ENCODE measurements around the gene ZNF853. TPM values are rescaled to one million over a fixed set of nuclear protein-coding genes. Genes with fewer than 3 reads are reported as not detected.

Gene ZNF853
- total RNA-seq, 1 donor from 2014 or later: 6.2 TPM

DNA sequence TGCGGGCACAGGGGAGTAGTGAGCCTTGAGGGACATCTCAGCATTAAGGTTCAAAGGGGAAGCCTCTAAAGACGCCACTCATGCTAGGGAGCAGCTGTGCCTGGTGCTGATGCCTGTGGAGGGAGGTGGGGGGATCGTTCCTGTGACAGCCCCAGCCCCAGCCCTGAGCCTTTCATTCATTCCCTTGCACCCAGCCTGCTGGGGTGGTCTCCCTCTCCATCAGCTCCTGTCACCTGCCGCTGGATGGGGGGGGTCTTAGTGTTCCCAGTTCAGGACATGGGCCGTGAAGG is 33.4 kb downstream of the ZNF853 start:
- no peaks in the 10 kb centered on the region for H3K4me1 ChIP-seq
- DNase-seq (ENCODE audit: low spot score): no peak
- TF ChIP-seq EZH2phosphoT487 (IDR thresholded peaks at IDR 0.05) (no peak), EZH2 (IDR thresholded peaks at IDR 0.05) (no peak)
- TF ChIP-seq, protein P1, sequence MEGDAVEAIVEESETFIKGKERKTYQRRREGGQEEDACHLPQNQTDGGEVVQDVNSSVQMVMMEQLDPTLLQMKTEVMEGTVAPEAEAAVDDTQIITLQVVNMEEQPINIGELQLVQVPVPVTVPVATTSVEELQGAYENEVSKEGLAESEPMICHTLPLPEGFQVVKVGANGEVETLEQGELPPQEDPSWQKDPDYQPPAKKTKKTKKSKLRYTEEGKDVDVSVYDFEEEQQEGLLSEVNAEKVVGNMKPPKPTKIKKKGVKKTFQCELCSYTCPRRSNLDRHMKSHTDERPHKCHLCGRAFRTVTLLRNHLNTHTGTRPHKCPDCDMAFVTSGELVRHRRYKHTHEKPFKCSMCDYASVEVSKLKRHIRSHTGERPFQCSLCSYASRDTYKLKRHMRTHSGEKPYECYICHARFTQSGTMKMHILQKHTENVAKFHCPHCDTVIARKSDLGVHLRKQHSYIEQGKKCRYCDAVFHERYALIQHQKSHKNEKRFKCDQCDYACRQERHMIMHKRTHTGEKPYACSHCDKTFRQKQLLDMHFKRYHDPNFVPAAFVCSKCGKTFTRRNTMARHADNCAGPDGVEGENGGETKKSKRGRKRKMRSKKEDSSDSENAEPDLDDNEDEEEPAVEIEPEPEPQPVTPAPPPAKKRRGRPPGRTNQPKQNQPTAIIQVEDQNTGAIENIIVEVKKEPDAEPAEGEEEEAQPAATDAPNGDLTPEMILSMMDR (IDR thresholded peaks at IDR 0.05): no peak
- H4K20me1 ChIP-seq (ENCODE audit: low read depth): peaks cover 5% of the 10 kb centered on the region
- H3K4me3 ChIP-seq: no peak overlapping the region
- Mint-ChIP-seq H3K27ac (no peak overlapping the region), H3K9me3 (peaks cover 15% of the 10 kb centered on the region), H3K4me1 (no peaks in the 10 kb centered on the region), H3K36me3 (peaks cover 27% of the 10 kb centered on the region), H3K4me3 (no peak overlapping the region), H3K27me3 (ENCODE audit: insufficient read depth, low read depth) (peaks cover 15% of the 10 kb centered on the region)
- H3K4me2 ChIP-seq: no peak overlapping the region
- H3K27me3 ChIP-seq: no peaks in the 10 kb centered on the region
- H3K36me3 ChIP-seq: no peaks in the 10 kb centered on the region
- H3F3A ChIP-seq (ENCODE audit: low read depth): no peaks in the 10 kb centered on the region
- no peaks in the 10 kb centered on the region for H3K9me3 ChIP-seq (ENCODE audit: low read depth)
- no peak overlapping the region for H3K27ac ChIP-seq
- no peaks in the 10 kb centered on the region for H3K79me2 ChIP-seq (ENCODE audit: low read depth)
- no peak overlapping the region for H2AFZ ChIP-seq (replicated peaks)
- H3K9ac ChIP-seq: no peak overlapping the region

DNA sequence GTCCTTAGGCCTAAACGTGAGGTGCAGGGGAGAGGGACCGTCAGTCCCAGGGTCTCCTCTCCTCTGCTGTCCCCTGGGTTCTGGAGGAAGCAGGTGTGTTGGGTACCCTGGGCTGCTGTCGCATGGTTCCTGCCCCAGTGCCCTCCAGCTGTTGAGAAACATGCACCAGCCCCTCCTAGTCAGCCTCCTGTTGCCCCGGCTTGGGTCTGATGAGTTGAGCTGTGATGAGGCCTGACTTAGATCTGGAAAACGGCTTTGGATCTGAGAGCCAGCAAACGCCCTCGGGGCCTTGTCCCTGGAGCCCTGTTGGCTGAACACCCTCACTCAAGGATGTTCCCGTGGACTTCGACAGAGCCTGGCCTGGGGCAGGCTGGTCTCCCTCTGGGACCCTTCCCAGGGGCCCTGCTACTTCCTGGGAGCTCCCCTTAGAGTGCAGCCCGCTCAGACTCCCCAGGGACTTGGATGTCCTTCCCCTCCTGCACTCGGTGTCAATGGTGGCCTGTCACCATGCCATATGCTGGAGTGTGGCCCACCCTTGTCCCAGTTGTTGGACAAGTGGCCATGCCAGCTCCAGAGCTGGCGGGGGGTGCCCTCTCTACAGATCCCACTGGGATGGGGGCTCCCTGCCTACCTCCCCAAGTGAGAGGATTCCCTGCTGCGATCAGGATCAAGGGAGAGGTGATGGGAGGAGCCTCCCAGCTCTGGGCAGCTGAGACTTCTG is 34.0 kb downstream of the ZNF853 start:
- H2AFZ ChIP-seq (replicated peaks): no peak overlapping the region
- no peak overlapping the region for H3K9ac ChIP-seq
- H3K79me2 ChIP-seq (ENCODE audit: low read depth): no peaks in the 10 kb centered on the region
- H3K9me3 ChIP-seq (ENCODE audit: low read depth): no peaks in the 10 kb centered on the region
- peaks cover 5% of the 10 kb centered on the region for H4K20me1 ChIP-seq (ENCODE audit: low read depth)
- Mint-ChIP-seq H3K27ac (no peak overlapping the region), H3K27me3 (ENCODE audit: insufficient read depth, low read depth) (peaks cover 15% of the 10 kb centered on the region), H3K4me3 (no peak overlapping the region), H3K9me3 (peaks cover 15% of the 10 kb centered on the region), H3K36me3 (peaks cover 25% of the 10 kb centered on the region), H3K4me1 (no peaks in the 10 kb centered on the region)
- no peaks in the 10 kb centered on the region for H3F3A ChIP-seq (ENCODE audit: low read depth)
- no peak for DNase-seq (ENCODE audit: low spot score)
- H3K36me3 ChIP-seq: no peaks in the 10 kb centered on the region
- TF ChIP-seq EZH2phosphoT487 (IDR thresholded peaks at IDR 0.05) (no peak), EZH2 (IDR thresholded peaks at IDR 0.05) (no peak)
- TF ChIP-seq, protein P1 (IDR thresholded peaks at IDR 0.05): no peak
- no peaks in the 10 kb centered on the region for H3K27me3 ChIP-seq
- no peaks in the 10 kb centered on the region for H3K4me1 ChIP-seq
- H3K4me3 ChIP-seq: no peak overlapping the region
- no peak overlapping the region for H3K27ac ChIP-seq
- no peak overlapping the region for H3K4me2 ChIP-seq

DNA sequence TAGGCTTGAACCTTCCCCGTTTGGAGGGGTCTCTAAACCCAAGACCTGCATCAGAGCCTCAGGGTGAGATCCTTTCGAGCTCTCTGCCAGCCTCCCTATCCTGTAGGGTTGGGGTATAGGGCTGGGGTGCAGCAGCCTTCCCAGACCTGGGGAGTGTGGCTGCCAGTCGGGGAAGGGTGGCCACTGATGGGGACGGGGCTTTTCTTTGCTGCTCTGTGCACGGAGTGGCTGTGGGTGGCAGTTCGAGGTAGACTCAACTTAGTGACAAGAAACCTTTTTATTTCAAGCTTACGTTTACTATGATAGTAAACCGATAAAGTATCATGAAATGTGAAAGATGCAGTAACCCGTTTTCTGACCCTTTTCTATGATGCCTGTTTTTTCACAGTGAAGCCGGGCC is 34.7 kb downstream of the ZNF853 start:
- no peak overlapping the region for H3K4me3 ChIP-seq
- H4K20me1 ChIP-seq (ENCODE audit: low read depth): peaks cover 5% of the 10 kb centered on the region
- Mint-ChIP-seq H3K36me3 (peaks cover 29% of the 10 kb centered on the region), H3K27me3 (ENCODE audit: insufficient read depth, low read depth) (peaks cover 19% of the 10 kb centered on the region), H3K27ac (no peak overlapping the region), H3K9me3 (peaks cover 19% of the 10 kb centered on the region), H3K4me1 (no peaks in the 10 kb centered on the region), H3K4me3 (no peak overlapping the region)
- H3F3A ChIP-seq (ENCODE audit: low read depth): no peaks in the 10 kb centered on the region
- H2AFZ ChIP-seq (replicated peaks): no peak overlapping the region
- no peaks in the 10 kb centered on the region for H3K27me3 ChIP-seq
- TF ChIP-seq EZH2 (IDR thresholded peaks at IDR 0.05) (no peak), EZH2phosphoT487 (IDR thresholded peaks at IDR 0.05) (no peak)
- TF ChIP-seq, protein P1 (IDR thresholded peaks at IDR 0.05): no peak
- no peak overlapping the region for H3K4me2 ChIP-seq
- no peaks in the 10 kb centered on the region for H3K79me2 ChIP-seq (ENCODE audit: low read depth)
- no peaks in the 10 kb centered on the region for H3K4me1 ChIP-seq
- H3K9ac ChIP-seq: no peak overlapping the region
- H3K9me3 ChIP-seq (ENCODE audit: low read depth): no peaks in the 10 kb centered on the region
- no peak overlapping the region for H3K27ac ChIP-seq
- H3K36me3 ChIP-seq: no peaks in the 10 kb centered on the region
- no peak for DNase-seq (ENCODE audit: low spot score)
